Gastrocnemius medialis (tissue), 4 donors: ENCODE results near the gene TANK.

Source experiments
- CTCF ChIP-seq, 5 experiments: fragments of 450-650 bp in 3 of 5; fragments of 200-600 bp in 2 of 5; sonication (generic) in 2 of 5; IDR thresholded peaks in 4 of 5; conservative IDR thresholded peaks in 1 of 5; 1 replicate in 4 of 5; 2 replicates in 1 of 5; pipeline ENCODE4 v1.5.1; 2016 to 2019; ENCODE audit warnings: antibody characterized with exemption in 5 of 5, mild to moderate bottlenecking in 3 of 5, moderate library complexity in 3 of 5
- POLR2A ChIP-seq, 2 donors: fragments of 450-650 bp; IDR thresholded peaks; one replicate each; pipeline ENCODE4 v1.6.1; 2017; ENCODE audit warnings: antibody characterized with exemption in 2 of 2, mild to moderate bottlenecking in 2 of 2, moderate library complexity in 2 of 2

GRCh38 chr2:161123531-161124030, 36.6 kb upstream of the TANK start:
- TF ChIP-seq POLR2A (IDR thresholded peaks at IDR 0.05) (no peak), CTCF (IDR thresholded peaks at IDR 0.05 in 4 of 5, conservative IDR thresholded peaks at IDR 0.05 in 1 of 5) (no peak)
